EH (cell line): ENCODE results near the gene PTAFR.
"Not testable (repeated sequence)": the region's sequence is repeated elsewhere in the genome, so short reads cannot be mapped to it uniquely, and the experiment has no call there.

ENCODE experiments used
- DNase-seq: peaks from one replicate; pipeline ENCODE4 v3.0.0-alpha.2; 2015; ENCODE audit warnings: low read depth

PTAFR gene

GRCh38 chr1:28144203-28145135, 32.0 kb downstream of the PTAFR start:
- peak; percentile 73 for DNase-seq

- no peak for DNase-seq
Observed at GRCh38 chr1:28143496-28144202, 32.8 kb downstream of the PTAFR start.

DNA sequence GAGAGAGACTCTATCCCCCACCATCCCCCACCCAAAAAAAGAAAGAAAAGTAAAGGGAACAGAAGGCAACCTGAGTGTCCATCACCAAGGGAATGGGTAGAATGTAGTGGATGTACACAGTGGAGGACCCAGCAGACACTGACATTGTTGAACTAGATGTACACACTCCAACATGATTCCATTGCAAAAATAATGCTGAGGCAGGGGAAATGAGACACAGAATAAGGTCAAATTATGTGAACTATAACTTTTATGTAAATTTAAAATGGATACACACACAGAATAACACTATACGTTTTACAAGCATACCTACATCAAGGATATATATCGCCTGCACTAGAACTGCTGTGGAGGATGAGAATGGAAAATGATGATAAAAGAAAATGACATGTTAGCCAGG, 34.8 kb downstream of the PTAFR start:
- DNase-seq, result no peak

DNA sequence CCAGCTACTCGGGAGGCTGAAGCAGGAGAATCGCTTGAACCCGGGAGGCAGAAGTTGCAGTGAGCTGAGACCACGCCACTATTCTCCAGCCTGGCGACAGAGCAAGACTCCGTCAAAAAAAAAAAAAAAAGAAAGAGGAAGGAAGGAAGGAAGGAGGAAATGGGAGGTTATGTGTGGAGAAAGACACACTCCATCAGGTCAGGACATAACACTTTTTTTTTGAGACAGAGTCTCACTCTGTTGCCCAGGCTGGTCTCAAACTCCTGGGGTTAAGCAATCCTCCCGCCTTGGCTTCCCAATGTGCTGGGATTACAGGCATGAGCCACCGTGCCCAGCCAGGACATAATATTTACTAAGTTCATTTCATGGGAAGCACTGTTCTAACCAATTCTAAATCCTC, 36.6 kb downstream of the PTAFR start:
- not testable (repeated sequence) for DNase-seq

GRCh38 chr1:28139025-28139712, 37.3 kb downstream of the PTAFR start:
- DNase-seq, result peak; percentile 66

GRCh38 chr1:28136922-28137613, 39.4 kb downstream of the PTAFR start:
- DNase-seq, result peak; percentile 54

GRCh38 chr1:28136169-28136921, 40.1 kb downstream of the PTAFR start:
- no peak for DNase-seq

DNA sequence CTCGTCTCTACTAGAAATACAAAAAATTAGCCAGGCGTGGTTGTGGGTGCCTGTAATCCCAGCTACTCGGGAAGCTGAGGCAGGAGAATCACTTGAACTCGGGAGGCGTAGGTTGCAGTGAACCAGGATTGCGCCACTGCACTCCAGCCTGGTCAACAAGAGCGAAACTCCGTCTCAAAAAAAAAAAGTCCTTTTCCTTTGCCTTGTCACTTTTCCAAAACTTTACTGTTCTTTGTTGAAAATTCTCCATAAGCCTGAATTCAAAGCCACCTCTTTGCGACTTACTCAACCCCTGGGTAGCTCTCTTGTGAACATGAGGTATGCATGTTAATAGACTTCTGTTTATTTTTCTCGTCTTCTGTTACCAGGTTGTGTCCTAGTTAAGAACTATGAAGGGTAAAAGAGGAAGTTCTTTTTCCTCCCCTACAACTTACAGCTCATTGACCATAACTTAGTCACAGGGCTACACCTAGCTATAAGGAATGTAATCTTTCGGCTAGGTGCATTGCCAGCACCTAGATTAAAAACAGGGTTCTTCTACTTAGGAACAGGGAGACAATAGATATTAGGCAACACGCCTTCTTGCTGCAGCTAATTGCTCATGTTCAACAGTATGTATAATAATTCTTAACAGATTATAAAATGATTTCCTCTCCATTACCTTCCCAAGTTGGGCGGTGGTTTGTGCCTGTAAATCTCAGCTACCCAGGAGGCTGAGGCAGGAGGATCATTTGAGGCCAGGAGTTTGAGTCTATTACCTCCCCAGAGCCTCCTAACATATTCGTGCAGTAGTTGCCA, 40.9 kb downstream of the PTAFR start:
- DNase-seq, result no peak

GRCh38 chr1:28134651-28135207, 41.8 kb downstream of the PTAFR start:
- no peak for DNase-seq

DNA sequence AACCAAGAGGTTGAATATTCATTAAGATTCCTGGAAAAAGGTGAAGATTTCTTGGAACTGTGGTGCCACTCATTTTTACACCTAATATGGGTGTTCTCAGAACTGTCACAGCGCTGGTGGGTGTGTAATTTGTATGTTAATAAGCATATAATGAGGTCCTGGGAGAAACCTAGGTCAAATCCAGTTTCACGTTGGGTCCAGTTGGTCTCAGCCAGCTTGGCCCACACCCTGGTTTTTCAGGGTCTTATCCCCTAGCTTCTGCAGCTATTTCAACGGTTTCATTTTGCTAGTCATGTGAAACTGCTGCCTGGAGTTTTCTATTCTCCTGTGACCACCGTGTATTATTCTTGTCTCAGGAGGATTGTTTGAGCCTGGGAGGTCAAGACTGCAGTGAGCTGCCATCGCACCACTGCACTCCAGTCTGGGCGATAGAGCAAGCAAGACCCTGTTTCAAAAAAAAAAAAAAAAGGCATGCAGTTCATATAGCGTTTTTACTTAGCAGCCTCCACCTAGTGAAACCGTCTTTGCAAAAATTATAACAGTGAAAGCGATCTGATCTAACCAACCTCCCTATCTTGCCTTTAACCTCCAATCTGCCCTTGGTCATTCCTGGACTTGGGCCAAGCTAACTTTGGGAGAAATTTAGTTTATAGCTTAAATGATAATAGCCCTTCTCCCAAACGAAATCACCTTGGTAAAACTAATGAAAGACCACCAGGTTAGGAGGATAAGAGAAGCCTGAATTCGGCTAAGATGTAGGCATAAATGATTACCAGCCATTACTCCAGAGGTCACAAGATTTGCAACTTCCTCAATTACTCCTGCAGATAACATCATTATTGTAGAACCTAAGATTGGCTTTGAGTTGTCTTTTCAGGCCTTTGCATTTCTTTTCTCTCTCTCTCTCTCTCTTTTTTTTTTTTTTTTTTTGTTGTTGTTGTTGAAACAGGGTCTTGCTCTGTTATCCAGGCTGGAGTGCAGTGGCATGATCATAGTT, 44.0 kb downstream of the PTAFR start:
- DNase-seq, result no peak

DNA sequence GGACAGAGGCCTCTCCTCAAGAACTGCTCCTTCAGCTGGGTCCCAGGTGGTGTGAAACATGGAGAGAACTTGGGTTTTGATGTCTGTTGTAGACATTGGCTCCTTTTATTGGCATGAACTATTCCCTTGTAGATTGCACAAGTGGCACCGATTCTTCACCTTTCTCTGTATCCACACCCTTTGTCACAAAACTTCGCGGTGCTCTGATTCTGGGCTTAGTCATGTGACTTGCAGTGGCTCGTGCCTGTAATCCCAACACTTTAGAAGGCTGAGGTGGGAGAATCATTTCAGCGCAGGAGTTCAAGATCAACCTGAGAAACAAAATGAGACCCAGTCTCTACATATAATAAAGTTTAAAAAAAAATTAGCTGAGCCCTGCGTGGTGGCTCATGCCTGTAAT, 45.6 kb downstream of the PTAFR start:
- DNase-seq, result no peak

DNA sequence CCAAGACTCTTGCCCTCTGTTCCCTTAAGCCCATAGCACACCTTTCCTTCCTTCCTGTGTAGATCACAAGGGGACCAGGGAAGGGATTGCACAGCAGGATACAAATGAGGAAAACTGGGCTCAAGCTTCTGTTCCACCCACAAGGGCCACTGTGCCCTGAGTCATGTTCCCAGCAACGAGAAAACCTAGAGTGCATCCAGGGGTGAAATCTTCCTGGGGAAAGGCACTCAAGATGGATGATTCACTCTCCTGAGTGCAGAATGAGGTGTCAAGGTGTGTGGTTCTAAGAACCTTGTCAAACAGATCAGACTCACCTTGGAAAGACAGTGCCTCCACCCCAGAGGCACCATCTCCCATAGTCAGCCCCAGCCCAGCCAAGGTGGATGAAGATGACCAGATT, 47.3 kb downstream of the PTAFR start:
- peak; percentile 61 for DNase-seq

GRCh38 chr1:28127617-28128257, 48.8 kb downstream of the PTAFR start:
- DNase-seq, result no peak

- no peak for DNase-seq
Observed at GRCh38 chr1:28126783-28127490, 49.6 kb downstream of the PTAFR start.

DNA sequence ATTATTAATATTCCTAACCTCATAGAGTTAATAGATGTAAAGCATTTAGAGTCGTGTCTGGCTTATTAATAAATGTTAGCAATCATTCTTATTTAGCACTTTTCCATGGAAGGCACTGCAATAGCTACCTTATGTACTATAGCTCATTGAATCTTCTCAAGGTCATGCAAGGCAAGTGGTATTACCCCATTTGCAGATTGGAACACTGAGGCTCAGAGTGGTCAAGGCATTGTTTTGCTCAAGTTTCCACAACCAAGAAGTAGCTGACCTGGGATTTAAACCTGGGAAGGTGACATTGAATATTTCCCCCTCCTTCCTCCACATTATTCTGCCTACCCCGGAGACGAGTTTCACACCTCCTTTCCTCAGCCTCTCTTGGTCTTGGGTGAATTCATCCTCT, 50.3 kb downstream of the PTAFR start:
- DNase-seq, result no peak

- DNase-seq, result peak; percentile 85
Observed at GRCh38 chr1:28123461-28123961, 53.0 kb downstream of the PTAFR start.

DNA sequence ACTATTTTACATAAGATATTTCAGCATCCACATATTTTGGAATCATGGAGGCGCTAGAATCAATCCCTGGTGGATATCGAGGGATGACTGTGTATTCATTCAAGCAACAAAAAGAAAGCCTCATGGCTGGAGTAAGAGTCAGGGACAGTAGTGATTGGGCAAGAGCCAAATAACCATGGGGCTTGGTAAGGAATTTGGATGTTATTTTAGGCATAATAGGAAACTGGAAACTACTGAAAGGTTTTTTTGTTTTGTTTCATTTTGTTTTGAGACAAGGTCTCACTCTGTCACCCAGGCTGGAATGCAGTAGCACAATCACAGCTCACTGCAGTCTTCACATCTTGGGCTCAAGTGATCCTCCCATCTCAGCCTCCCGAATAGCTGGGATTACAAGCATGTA, 54.3 kb downstream of the PTAFR start:
- peak; percentile 87 for DNase-seq

DNA sequence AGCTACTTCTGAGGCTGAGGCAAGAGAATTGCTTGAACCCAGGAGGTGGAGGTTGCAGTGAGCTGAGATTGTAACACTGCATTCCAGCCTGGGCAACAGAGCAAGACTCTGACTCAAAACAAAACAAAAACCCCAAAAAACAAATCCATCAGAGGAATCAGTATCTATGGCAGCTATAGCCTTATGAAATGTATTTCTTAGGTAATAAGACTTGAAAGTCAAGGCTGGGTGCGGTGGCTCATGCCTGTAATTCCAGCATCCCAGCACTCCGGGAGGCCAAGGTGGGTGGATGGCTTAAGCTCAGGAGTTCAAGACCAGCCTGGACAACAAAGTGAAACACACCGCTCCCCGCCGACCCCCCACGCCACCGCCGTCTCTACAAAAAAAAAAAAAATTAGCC, 56.9 kb downstream of the PTAFR start:
- DNase-seq, result no peak
